GM23338 (cell line): ENCODE data around the gene BRINP2. TPM values are rescaled to one million over a fixed set of nuclear protein-coding genes. Genes with fewer than 3 reads are reported as not detected.

Experiments
- ATAC-seq: fragments of 200-7000 bp; cut with Tn5 transposase; 3 replicates; pipeline ENCODE4 v1.9.1; 2020
- DNase-seq: peaks from one replicate; pipeline ENCODE4 v3.0.0-alpha.2; 2015; ENCODE audit warnings: low spot score
- H2AFZ ChIP-seq: fragments of 200-600 bp; sonication (generic); 2 replicates; pipeline ENCODE4 v1.8.0; 2016; ENCODE audit warnings: antibody characterized with exemption, mild to moderate bottlenecking, moderate library complexity
- H3F3A ChIP-seq: fragments of 200-600 bp; sonication (generic); replicated peaks from 2 replicates; pipeline ENCODE4 v1.8.0; 2017; ENCODE audit warnings: antibody characterized with exemption, mixed run types, low read depth
- H3K27ac ChIP-seq: fragments of 200-600 bp; sonication (generic); 2 replicates; pipeline ENCODE4 v1.6.1; 2016; ENCODE audit warnings: low read depth
- H3K27me3 ChIP-seq: fragments of 200-600 bp; sonication (generic); 2 replicates; pipeline ENCODE4 v1.8.0; 2016; ENCODE audit warnings: mild to moderate bottlenecking, mixed run types, moderate library complexity; ENCODE audit not compliant: insufficient read depth
- H3K36me3 ChIP-seq: fragments of 200-600 bp; sonication (generic); 2 replicates; pipeline ENCODE4 v1.8.0; 2016; ENCODE audit warnings: mild to moderate bottlenecking; ENCODE audit not compliant: insufficient read depth
- H3K4me1 ChIP-seq: fragments of 200-600 bp; sonication (generic); 2 replicates; pipeline ENCODE4 v1.8.0; 2016; ENCODE audit warnings: mild to moderate bottlenecking, moderate library complexity; ENCODE audit not compliant: insufficient read depth
- H3K4me2 ChIP-seq: fragments of 200-600 bp; sonication (generic); 2 replicates; pipeline ENCODE4 v1.7.1; 2017; ENCODE audit warnings: mixed run types
- H3K4me3 ChIP-seq: fragments of 200-600 bp; sonication (generic); 2 replicates; pipeline ENCODE4 v1.6.1; 2016; ENCODE audit warnings: mixed run types
- H3K79me2 ChIP-seq: fragments of 200-600 bp; sonication (generic); replicated peaks from 2 replicates; pipeline ENCODE4 v1.8.0; 2017; ENCODE audit warnings: mild to moderate bottlenecking; ENCODE audit not compliant: insufficient read depth
- H3K9me2 ChIP-seq: fragments of 200-600 bp; sonication (generic); 2 replicates; pipeline ENCODE4 v1.8.0; 2017; ENCODE audit not compliant: insufficient read depth
- H4K20me1 ChIP-seq: fragments of 200-600 bp; sonication (generic); replicated peaks from 2 replicates; pipeline ENCODE4 v1.8.0; 2017; ENCODE audit warnings: mild to moderate bottlenecking; ENCODE audit not compliant: insufficient read depth
- H3K27ac Mint-ChIP-seq: 2 replicates; pipeline ENCODE4 v1.8.0; 2020; ENCODE audit warnings: inconsistent platforms, mild to moderate bottlenecking, moderate library complexity, mixed read lengths
- H3K27me3 Mint-ChIP-seq: 3 replicates; pipeline ENCODE4 v1.8.0; 2022; ENCODE audit warnings: low read depth, mild to moderate bottlenecking, moderate library complexity, mixed read lengths, inconsistent platforms; ENCODE audit not compliant: insufficient read depth, poor library complexity
- H3K36me3 Mint-ChIP-seq: 3 replicates; pipeline ENCODE4 v1.8.0; 2021; ENCODE audit warnings: low read depth, mild to moderate bottlenecking, inconsistent platforms, moderate library complexity, mixed read lengths
- H3K4me1 Mint-ChIP-seq: 3 replicates; pipeline ENCODE4 v1.8.0; 2020; ENCODE audit warnings: mild to moderate bottlenecking, inconsistent platforms, mixed read lengths
- H3K4me3 Mint-ChIP-seq: 3 replicates; pipeline ENCODE4 v1.8.0; 2021; ENCODE audit warnings: moderate library complexity, mild to moderate bottlenecking, inconsistent platforms, mixed read lengths
- H3K9me3 Mint-ChIP-seq: 3 replicates; pipeline ENCODE4 v1.8.0; 2020; ENCODE audit warnings: moderate library complexity, mild to moderate bottlenecking, inconsistent platforms, mixed read lengths
- CREB1 ChIP-seq: fragments of 250-450 bp; sonication (Bioruptor Pico); IDR thresholded peaks from 2 replicates; pipeline ENCODE4 v1.5.0; 2020; ENCODE audit warnings: low read depth, mild to moderate bottlenecking, moderate library complexity
- EZH2 ChIP-seq: fragments of 200-600 bp; sonication (generic); IDR thresholded peaks from one replicate; pipeline ENCODE4 v1.8.0; 2017; ENCODE audit warnings: antibody characterized with exemption, mild to moderate bottlenecking, low read depth; ENCODE audit not compliant: unreplicated experiment
- EZH2phosphoT487 ChIP-seq: fragments of 200-600 bp; sonication (generic); IDR thresholded peaks from one replicate; pipeline ENCODE4 v1.8.1; 2018; ENCODE audit warnings: antibody characterized with exemption; ENCODE audit not compliant: unreplicated experiment
- NANOG ChIP-seq: IDR thresholded peaks from 2 replicates; pipeline ENCODE4 v1.6.1; 2016; ENCODE audit warnings: antibody characterized with exemption, borderline replicate concordance
- POLR2AphosphoS5 ChIP-seq: IDR thresholded peaks from 2 replicates; pipeline ENCODE4 v1.6.1; 2016; ENCODE audit warnings: antibody characterized with exemption, low read depth
- ZNF114 ChIP-seq: fragments of 250-450 bp; sonication (Bioruptor Pico); IDR thresholded peaks from 2 replicates; pipeline ENCODE4 v1.5.0; 2020; ENCODE audit warnings: mild to moderate bottlenecking, moderate library complexity
- ZNF331 ChIP-seq: fragments of 250-450 bp; sonication (Bioruptor Pico); IDR thresholded peaks from 2 replicates; pipeline ENCODE4 v1.5.0; 2020; ENCODE audit warnings: low read depth, mild to moderate bottlenecking, moderate library complexity
- polyA plus RNA-seq: library from polyadenylated mRNA; unstranded; fragments of >200 nt; fragmentation: Nextera tagmentation; extraction: Ambion mirVana; gene quantifications from 2 replicates; pipeline ENCODE4 v1.2.1, GENCODE V29; 2016
- total RNA-seq: library from RNA; depleted of rRNA; stranded (reverse); fragments of >200 nt; shearing (Covaris generic); gene quantifications from 2 replicates; pipeline ENCODE4 v1.2.3, GENCODE V29; 2014
- TF ChIP-seq, protein P1 (sequence below): fragments of 250-450 bp; sonication (Bioruptor Pico); IDR thresholded peaks from 2 replicates; pipeline ENCODE4 v1.5.0; 2020; ENCODE audit warnings: mild to moderate bottlenecking, moderate library complexity

BRINP2 gene
- total and polyA plus RNA-seq, 2 experiments from 2014 or later, result 0.10 to 0.52 TPM

DNA sequence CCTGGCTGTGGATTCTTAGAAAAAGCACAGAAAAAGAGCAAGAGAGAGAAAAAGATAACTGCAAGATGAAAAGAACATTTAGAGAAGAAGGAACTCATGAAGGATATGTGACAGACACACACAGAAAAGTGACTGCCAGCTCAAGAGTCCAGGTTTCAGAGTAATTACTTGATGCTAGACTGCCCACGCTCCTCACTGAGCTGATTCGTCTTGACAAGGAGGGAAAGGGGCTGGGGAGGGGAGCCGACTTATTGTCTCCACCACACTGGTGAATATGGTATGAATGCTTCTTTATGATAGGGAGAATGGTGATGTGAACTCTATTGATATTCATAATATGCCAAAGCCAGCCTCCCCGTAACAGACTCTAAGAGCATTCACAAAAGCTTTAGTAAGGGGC lies 140.4 kb downstream of the BRINP2 start (continued):
- TF ChIP-seq POLR2AphosphoS5 (no peak), ZNF331 (no peak), EZH2 (no peak), NANOG (no peak)
- TF ChIP-seq, protein P1, sequence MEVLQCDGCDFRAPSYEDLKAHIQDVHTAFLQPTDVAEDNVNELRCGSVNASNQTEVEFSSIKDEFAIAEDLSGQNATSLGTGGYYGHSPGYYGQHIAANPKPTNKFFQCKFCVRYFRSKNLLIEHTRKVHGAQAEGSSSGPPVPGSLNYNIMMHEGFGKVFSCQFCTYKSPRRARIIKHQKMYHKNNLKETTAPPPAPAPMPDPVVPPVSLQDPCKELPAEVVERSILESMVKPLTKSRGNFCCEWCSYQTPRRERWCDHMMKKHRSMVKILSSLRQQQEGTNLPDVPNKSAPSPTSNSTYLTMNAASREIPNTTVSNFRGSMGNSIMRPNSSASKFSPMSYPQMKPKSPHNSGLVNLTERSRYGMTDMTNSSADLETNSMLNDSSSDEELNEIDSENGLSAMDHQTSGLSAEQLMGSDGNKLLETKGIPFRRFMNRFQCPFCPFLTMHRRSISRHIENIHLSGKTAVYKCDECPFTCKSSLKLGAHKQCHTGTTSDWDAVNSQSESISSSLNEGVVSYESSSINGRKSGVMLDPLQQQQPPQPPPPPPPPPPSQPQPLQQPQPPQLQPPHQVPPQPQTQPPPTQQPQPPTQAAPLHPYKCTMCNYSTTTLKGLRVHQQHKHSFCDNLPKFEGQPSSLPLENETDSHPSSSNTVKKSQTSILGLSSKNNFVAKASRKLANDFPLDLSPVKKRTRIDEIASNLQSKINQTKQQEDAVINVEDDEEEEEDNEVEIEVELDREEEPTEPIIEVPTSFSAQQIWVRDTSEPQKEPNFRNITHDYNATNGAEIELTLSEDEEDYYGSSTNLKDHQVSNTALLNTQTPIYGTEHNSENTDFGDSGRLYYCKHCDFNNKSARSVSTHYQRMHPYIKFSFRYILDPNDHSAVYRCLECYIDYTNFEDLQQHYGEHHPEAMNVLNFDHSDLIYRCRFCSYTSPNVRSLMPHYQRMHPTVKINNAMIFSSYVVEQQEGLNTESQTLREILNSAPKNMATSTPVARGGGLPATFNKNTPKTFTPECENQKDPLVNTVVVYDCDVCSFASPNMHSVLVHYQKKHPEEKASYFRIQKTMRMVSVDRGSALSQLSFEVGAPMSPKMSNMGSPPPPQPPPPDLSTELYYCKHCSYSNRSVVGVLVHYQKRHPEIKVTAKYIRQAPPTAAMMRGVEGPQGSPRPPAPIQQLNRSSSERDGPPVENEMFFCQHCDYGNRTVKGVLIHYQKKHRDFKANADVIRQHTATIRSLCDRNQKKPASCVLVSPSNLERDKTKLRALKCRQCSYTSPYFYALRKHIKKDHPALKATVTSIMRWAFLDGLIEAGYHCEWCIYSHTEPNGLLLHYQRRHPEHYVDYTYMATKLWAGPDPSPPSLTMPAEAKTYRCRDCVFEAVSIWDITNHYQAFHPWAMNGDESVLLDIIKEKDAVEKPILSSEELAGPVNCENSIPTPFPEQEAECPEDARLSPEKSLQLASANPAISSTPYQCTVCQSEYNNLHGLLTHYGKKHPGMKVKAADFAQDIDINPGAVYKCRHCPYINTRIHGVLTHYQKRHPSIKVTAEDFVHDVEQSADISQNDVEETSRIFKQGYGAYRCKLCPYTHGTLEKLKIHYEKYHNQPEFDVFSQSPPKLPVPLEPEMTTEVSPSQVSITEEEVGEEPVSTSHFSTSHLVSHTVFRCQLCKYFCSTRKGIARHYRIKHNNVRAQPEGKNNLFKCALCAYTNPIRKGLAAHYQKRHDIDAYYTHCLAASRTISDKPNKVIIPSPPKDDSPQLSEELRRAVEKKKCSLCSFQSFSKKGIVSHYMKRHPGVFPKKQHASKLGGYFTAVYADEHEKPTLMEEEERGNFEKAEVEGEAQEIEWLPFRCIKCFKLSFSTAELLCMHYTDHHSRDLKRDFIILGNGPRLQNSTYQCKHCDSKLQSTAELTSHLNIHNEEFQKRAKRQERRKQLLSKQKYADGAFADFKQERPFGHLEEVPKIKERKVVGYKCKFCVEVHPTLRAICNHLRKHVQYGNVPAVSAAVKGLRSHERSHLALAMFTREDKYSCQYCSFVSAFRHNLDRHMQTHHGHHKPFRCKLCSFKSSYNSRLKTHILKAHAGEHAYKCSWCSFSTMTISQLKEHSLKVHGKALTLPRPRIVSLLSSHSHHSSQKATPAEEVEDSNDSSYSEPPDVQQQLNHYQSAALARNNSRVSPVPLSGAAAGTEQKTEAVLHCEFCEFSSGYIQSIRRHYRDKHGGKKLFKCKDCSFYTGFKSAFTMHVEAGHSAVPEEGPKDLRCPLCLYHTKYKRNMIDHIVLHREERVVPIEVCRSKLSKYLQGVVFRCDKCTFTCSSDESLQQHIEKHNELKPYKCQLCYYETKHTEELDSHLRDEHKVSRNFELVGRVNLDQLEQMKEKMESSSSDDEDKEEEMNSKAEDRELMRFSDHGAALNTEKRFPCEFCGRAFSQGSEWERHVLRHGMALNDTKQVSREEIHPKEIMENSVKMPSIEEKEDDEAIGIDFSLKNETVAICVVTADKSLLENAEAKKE, result no peak

DNA sequence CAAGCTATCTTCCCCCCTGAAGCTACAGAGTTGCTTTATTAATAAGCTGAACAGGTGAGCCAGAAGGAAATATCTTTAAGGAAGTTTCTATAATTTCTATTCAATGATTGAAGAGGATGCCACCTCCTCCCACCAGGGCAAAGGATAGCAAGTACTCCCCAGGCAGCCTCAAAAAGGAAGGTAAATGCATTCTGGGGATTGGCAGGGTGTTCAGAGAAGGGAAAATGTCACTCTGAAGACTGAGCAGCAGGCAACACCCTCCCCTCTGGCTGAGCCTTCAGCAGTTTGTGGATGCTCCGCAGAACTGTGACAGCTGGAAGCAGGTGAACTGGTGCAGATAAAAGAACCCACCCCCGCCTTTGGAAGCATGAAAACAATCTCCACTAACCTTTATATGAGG lies 140.8 kb downstream of the BRINP2 start:
- DNase-seq (no peak), ATAC-seq (no peak)
- Histone ChIP-seq H3F3A (no peaks in the 10 kb centered on the region), H3K4me2 (no peak overlapping the region), H3K4me3 (no peak overlapping the region), H3K36me3 (no peaks in the 10 kb centered on the region), H4K20me1 (no peaks in the 10 kb centered on the region), H3K9me2 (no peaks in the 10 kb centered on the region), H3K4me1 (0 out of 2 replicates have a peak, but pooled peaks cover 10% of the 10 kb centered on the region), H3K79me2 (no peaks in the 10 kb centered on the region), H2AFZ (no peak overlapping the region; the same call in 1 of the 2 replicates), H3K27me3 (no peaks in the 10 kb centered on the region), H3K27ac (no peak overlapping the region)
- Mint-ChIP-seq H3K4me1 (peaks cover 9% of the 10 kb centered on the region; the same call in 2 of the 3 replicates), H3K27me3 (peaks cover 2% of the 10 kb centered on the region), H3K27ac (no peak overlapping the region), H3K36me3 (no peaks in the 10 kb centered on the region), H3K9me3 (no peaks in the 10 kb centered on the region), H3K4me3 (no peak overlapping the region)
- TF ChIP-seq CREB1 (CRISPR knock-in tag), result no peak
- no peak for TF ChIP-seq EZH2phosphoT487
- no peak for TF ChIP-seq ZNF114
- TF ChIP-seq, protein P1, result no peak
- TF ChIP-seq NANOG, result no peak
